ENCODE results near the gene RASGEF1B.

RASGEF1B gene

GRCh38 chr4:81471588-81472280 lies at the start of gene RASGEF1B:
TSS of gene RASGEF1B (minus strand) at chr4:81471907. CDS start at chr4:81459508, 12,399 bp downstream.
- DNase-seq, result peak; percentile 93

GRCh38 chr4:81519856-81520255 lies 48.1 kb upstream of the RASGEF1B start:
- no peak for DNase-seq

- DNase-seq, result no peak
These were observed 47.7 kb upstream of the RASGEF1B start for GRCh38 chr4:81519427-81519773.

- no peak for DNase-seq
These were observed 47.2 kb upstream of the RASGEF1B start for GRCh38 chr4:81518762-81519426.

GRCh38 chr4:81516241-81516640 lies 44.5 kb upstream of the RASGEF1B start:
- no peak for DNase-seq

GRCh38 chr4:81512757-81513501 lies 41.2 kb upstream of the RASGEF1B start:
- DNase-seq, result no peak

GRCh38 chr4:81512001-81512756 lies 40.5 kb upstream of the RASGEF1B start:
- no peak for DNase-seq

- DNase-seq, result no peak
These were observed 39.0 kb upstream of the RASGEF1B start for GRCh38 chr4:81510643-81511178.

- DNase-seq, result no peak
These were observed 38.1 kb upstream of the RASGEF1B start for GRCh38 chr4:81509822-81510221.

GRCh38 chr4:81509191-81509590 lies 37.5 kb upstream of the RASGEF1B start:
- no peak for DNase-seq

GRCh38 chr4:81508411-81509185 lies 36.9 kb upstream of the RASGEF1B start:
- DNase-seq, result no peak

GRCh38 chr4:81507530-81507929 lies 35.8 kb upstream of the RASGEF1B start:
- DNase-seq, result no peak

- DNase-seq, result peak; percentile 5 to 32
These were observed 35.0 kb upstream of the RASGEF1B start for GRCh38 chr4:81506731-81507130.

GRCh38 chr4:81505726-81506125 lies 34.0 kb upstream of the RASGEF1B start:
- no peak for DNase-seq

GRCh38 chr4:81505004-81505598 lies 33.4 kb upstream of the RASGEF1B start:
- peak; percentile 61 to 71 for DNase-seq

GRCh38 chr4:81504112-81505003 lies 32.7 kb upstream of the RASGEF1B start:
- no peak for DNase-seq

GRCh38 chr4:81503586-81503985 lies 31.9 kb upstream of the RASGEF1B start:
- no peak for DNase-seq

GRCh38 chr4:81502564-81502963 lies 30.9 kb upstream of the RASGEF1B start:
- no peak for DNase-seq

- no peak for DNase-seq
These were observed 28.1 kb upstream of the RASGEF1B start for GRCh38 chr4:81499840-81500239.

GRCh38 chr4:81498551-81499099 lies 26.9 kb upstream of the RASGEF1B start:
- no peak for DNase-seq

Measured in activated CD4-positive, alpha-beta T cell treated with anti-CD3 and anti-CD28 coated beads, Interleukin-2, amount 50 U/mL, for 48 hours (primary cell).